Gastroesophageal sphincter (tissue), 3 donors: ENCODE results near the gene NFAT5.

Source experiments
- EP300 ChIP-seq: sonication (generic); formaldehyde crosslinking; IDR thresholded peaks from one replicate; pipeline ENCODE4 v1.6.1; 2017; ENCODE audit warnings: antibody characterized with exemption, mild to moderate bottlenecking
- POLR2A ChIP-seq, 2 donors: fragments of 450-650 bp; IDR thresholded peaks; one replicate each; pipeline ENCODE4 v1.6.1; 2017; ENCODE audit warnings: antibody characterized with exemption in 2 of 2, mild to moderate bottlenecking in 2 of 2, moderate library complexity in 1 of 2
- TF ChIP-seq, protein P1 (sequence below), 4 experiments: fragments of 200-600 bp in 2 of 4; fragments of 450-650 bp in 2 of 4; sonication (generic) in 1 of 4; IDR thresholded peaks; one replicate each; pipeline ENCODE4 v1.5.1; 2017 to 2019; ENCODE audit warnings: antibody characterized with exemption in 4 of 4, mild to moderate bottlenecking in 2 of 4, moderate library complexity in 2 of 4

DNA sequence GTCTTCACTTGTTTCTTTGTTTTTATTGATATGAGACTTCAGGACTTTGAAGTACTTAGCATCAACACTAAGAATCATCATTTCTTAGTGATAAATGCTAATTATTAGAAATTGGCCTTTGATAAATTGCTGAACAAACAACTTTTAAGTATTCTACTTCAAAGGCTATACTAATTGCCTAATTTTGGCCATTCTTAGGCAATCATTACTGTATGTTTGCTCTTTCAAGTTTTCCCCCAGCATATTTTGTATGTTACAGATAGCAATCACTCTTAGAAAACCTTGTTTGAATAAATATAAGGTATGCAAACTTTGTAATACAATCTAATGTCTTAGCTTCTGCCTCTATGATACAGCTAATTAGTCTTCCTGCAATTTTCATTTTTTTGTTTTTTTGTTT lies 114.6 kb downstream of the NFAT5 start:
- TF ChIP-seq, protein P1, sequence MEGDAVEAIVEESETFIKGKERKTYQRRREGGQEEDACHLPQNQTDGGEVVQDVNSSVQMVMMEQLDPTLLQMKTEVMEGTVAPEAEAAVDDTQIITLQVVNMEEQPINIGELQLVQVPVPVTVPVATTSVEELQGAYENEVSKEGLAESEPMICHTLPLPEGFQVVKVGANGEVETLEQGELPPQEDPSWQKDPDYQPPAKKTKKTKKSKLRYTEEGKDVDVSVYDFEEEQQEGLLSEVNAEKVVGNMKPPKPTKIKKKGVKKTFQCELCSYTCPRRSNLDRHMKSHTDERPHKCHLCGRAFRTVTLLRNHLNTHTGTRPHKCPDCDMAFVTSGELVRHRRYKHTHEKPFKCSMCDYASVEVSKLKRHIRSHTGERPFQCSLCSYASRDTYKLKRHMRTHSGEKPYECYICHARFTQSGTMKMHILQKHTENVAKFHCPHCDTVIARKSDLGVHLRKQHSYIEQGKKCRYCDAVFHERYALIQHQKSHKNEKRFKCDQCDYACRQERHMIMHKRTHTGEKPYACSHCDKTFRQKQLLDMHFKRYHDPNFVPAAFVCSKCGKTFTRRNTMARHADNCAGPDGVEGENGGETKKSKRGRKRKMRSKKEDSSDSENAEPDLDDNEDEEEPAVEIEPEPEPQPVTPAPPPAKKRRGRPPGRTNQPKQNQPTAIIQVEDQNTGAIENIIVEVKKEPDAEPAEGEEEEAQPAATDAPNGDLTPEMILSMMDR (IDR thresholded peaks at IDR 0.05) = no peak
- no peak for TF ChIP-seq EP300
- TF ChIP-seq POLR2A (IDR thresholded peaks at IDR 0.05) = no peak
